ENCODE measurements around the gene CELSR3.

Gene CELSR3

GRCh38 chr3:48631516-48632448, 30.9 kb downstream of the CELSR3 start:
- no peak for DNase-seq

- DNase-seq, result no peak
These were observed 31.9 kb downstream of the CELSR3 start for GRCh38 chr3:48630833-48631232.

- no peak for DNase-seq
These were observed 32.3 kb downstream of the CELSR3 start for GRCh38 chr3:48630407-48630806.

- DNase-seq, result no peak
These were observed 32.8 kb downstream of the CELSR3 start for GRCh38 chr3:48629894-48630293.

- no peak for DNase-seq
These were observed 34.2 kb downstream of the CELSR3 start for GRCh38 chr3:48628277-48629017.

- no peak for DNase-seq
These were observed 37.1 kb downstream of the CELSR3 start for GRCh38 chr3:48625600-48625999.

- no peak for DNase-seq
These were observed 37.9 kb downstream of the CELSR3 start for GRCh38 chr3:48624767-48625166.

- no peak for DNase-seq
These were observed 38.7 kb downstream of the CELSR3 start for GRCh38 chr3:48623851-48624547.

- DNase-seq, result no peak
These were observed 41.2 kb downstream of the CELSR3 start, which contains the start of gene TMEM89 for GRCh38 chr3:48621461-48621869. Gene TMEM89 (minus strand): TSS chr3:48621769. CDS start chr3:48621756, 13 bp downstream.

- DNase-seq, result no peak
These were observed 42.9 kb downstream of the CELSR3 start for GRCh38 chr3:48619541-48620524.

GRCh38 chr3:48617559-48617958, 45.1 kb downstream of the CELSR3 start:
- no peak for DNase-seq

GRCh38 chr3:48614044-48614443, 48.6 kb downstream of the CELSR3 start:
- no peak for DNase-seq

GRCh38 chr3:48612309-48612708, 50.4 kb downstream of the CELSR3 start:
- DNase-seq, result no peak

GRCh38 chr3:48609088-48610005, 53.3 kb downstream of the CELSR3 start, which contains the start of gene UQCRC1:
Gene UQCRC1 (minus strand): TSS chr3:48609646. CDS start chr3:48609620, 26 bp downstream.
- DNase-seq, result peak; percentile 71 to 87 (median 80)

- DNase-seq, result no peak
These were observed 55.2 kb downstream of the CELSR3 start for GRCh38 chr3:48607519-48607918.

- DNase-seq, result no peak
These were observed 61.1 kb downstream of the CELSR3 start for GRCh38 chr3:48601622-48601994.

- no peak for DNase-seq
These were observed 61.7 kb downstream of the CELSR3 start for GRCh38 chr3:48600711-48601621.

- DNase-seq, result no peak
These were observed 63.0 kb downstream of the CELSR3 start for GRCh38 chr3:48599509-48600285.

- DNase-seq, result no peak
These were observed 63.6 kb downstream of the CELSR3 start for GRCh38 chr3:48599077-48599501.

All from activated CD4-positive, CD25-positive, alpha-beta regulatory T cell (primary cell).